HFFc6 (cell line): ENCODE data around the gene MLLT11. TPM values are rescaled to one million over a fixed set of nuclear protein-coding genes. Genes with fewer than 3 reads are reported as not detected.

Experiments
- DNase-seq: peaks from one replicate; pipeline ENCODE4 v3.0.0-alpha.2; 2018
- H3K27ac Mint-ChIP-seq: 2 replicates; pipeline ENCODE4 v1.8.0; 2020; ENCODE audit warnings: mild to moderate bottlenecking, mixed read lengths
- H3K27me3 Mint-ChIP-seq: 2 replicates; pipeline ENCODE4 v1.8.0; 2021; ENCODE audit warnings: mild to moderate bottlenecking, moderate library complexity, mixed read lengths; ENCODE audit not compliant: insufficient read depth
- H3K36me3 Mint-ChIP-seq: 2 replicates; pipeline ENCODE4 v1.8.0; 2021; ENCODE audit warnings: low read depth, mixed read lengths
- H3K4me1 Mint-ChIP-seq: 2 replicates; pipeline ENCODE4 v1.8.0; 2020; ENCODE audit warnings: low read depth, mixed read lengths
- H3K4me3 Mint-ChIP-seq: 2 replicates; pipeline ENCODE4 v1.8.0; 2020; ENCODE audit warnings: mild to moderate bottlenecking, moderate library complexity, mixed read lengths
- H3K9me3 Mint-ChIP-seq: 2 replicates; pipeline ENCODE4 v1.8.0; 2020; ENCODE audit warnings: mild to moderate bottlenecking, mixed read lengths
- total RNA-seq, 6 experiments: library from RNA; stranded (reverse); fragmentation: NEBNext Ultra II Directional; extraction: Animal tissue kit (Norgen Biotek cat#: 25700); gene quantifications; 2 replicates in 1 of 6; 3 replicates in 5 of 6; pipeline ENCODE4 v1.2.3, GENCODE V29; 2021
- TF ChIP-seq, protein P1 (sequence below): fragments of 200-600 bp; sonication (generic); IDR thresholded peaks from 2 replicates; pipeline ENCODE4 v1.5.0; 2021; ENCODE audit warnings: antibody characterized with exemption, mild to moderate bottlenecking

MLLT11 gene
- total RNA-seq, 6 experiments from 2014 or later, result 9.3 to 11.7 (median 10.8) TPM

DNA sequence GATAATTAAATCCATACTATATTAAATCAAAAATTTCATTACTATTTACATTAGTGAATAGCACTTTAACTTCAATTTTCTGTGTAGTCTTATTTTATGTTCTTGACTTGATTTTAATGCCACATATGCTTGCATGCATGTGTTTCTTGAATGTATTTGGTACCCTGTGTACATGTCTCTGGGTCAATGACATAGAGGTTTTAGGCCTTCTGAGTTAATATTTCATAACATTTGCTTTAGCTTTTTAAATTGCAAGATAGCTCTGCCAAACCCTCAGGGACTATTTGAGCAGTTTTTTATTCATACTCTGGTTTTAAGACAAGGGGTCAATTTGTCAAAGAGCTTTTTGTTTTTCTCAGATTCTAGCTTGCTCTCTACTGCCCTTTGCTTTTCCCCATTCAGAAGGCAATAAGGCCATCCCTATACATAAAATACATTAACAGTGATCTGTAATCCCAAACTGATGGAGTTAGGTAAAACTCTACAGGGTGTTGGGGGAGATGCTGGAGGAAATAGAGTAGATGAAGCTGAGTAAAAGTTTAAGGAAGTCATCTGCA is 5.0 kb downstream of the MLLT11 start:
- 0 out of 2 replicates have a peak overlapping the region, but pooled peaks have one; percentile 2 for H3K27ac Mint-ChIP-seq
- H3K9me3 Mint-ChIP-seq, result no peaks in the 10 kb centered on the region
- no peak overlapping the region for H3K4me3 Mint-ChIP-seq
- no peak for DNase-seq
- TF ChIP-seq, protein P1, sequence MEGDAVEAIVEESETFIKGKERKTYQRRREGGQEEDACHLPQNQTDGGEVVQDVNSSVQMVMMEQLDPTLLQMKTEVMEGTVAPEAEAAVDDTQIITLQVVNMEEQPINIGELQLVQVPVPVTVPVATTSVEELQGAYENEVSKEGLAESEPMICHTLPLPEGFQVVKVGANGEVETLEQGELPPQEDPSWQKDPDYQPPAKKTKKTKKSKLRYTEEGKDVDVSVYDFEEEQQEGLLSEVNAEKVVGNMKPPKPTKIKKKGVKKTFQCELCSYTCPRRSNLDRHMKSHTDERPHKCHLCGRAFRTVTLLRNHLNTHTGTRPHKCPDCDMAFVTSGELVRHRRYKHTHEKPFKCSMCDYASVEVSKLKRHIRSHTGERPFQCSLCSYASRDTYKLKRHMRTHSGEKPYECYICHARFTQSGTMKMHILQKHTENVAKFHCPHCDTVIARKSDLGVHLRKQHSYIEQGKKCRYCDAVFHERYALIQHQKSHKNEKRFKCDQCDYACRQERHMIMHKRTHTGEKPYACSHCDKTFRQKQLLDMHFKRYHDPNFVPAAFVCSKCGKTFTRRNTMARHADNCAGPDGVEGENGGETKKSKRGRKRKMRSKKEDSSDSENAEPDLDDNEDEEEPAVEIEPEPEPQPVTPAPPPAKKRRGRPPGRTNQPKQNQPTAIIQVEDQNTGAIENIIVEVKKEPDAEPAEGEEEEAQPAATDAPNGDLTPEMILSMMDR, result no peak
- H3K36me3 Mint-ChIP-seq, result peaks cover 15% of the 10 kb centered on the region
- 0 out of 2 replicates have a peak, but pooled peaks cover 2% of the 10 kb centered on the region for H3K27me3 Mint-ChIP-seq
- peaks cover 28% of the 10 kb centered on the region for H3K4me1 Mint-ChIP-seq

DNA sequence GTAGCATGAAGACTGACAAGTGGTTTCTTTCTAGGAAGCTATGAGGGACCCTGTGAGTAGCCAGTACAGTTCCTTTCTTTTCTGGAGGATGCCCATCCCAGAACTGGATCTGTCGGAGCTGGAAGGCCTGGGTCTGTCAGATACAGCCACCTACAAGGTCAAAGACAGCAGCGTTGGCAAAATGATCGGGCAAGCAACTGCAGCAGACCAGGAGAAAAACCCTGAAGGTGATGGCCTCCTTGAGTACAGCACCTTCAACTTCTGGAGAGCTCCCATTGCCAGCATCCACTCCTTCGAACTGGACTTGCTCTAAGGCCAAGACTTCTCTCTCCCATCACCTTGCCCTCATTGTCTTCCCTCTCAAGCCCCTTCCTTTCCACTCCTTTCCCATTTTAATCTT is 7.0 kb downstream of the MLLT11 start:
- Mint-ChIP-seq H3K4me1 (peaks cover 23% of the 10 kb centered on the region), H3K9me3 (no peaks in the 10 kb centered on the region), H3K4me3 (no peak overlapping the region), H3K36me3 (peaks cover 15% of the 10 kb centered on the region), H3K27me3 (peaks cover 3% of the 10 kb centered on the region), H3K27ac (peak overlapping the region; percentile 40)
- TF ChIP-seq, protein P1, result no peak
- DNase-seq, result no peak

DNA sequence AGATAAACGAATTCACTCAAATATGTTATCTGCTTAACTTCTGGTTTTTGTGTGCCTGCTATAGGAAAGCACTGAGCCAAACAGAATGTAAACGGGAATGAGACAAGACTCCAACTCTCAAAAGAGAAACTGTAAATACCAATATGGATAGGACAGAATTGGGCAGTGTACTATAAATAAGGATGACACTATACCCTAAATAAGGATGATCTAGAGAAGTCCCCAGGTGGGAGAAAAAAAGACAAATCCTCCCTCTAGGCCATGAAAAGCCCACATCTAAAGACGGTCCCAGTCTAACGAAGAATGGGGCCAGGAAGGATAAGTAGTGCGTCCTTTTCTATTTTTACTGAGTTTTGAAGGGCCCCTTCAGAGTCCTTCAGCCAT is 8.9 kb downstream of the MLLT11 start:
- DNase-seq, result no peak
- Mint-ChIP-seq H3K4me3 (peak overlapping the region; percentile 49; the same call in 1 of the 2 replicates), H3K9me3 (no peaks in the 10 kb centered on the region), H3K36me3 (peaks cover 15% of the 10 kb centered on the region), H3K27me3 (peaks cover 3% of the 10 kb centered on the region), H3K27ac (peak overlapping the region; percentile 45), H3K4me1 (peaks cover 12% of the 10 kb centered on the region)
- TF ChIP-seq, protein P1, result no peak

DNA sequence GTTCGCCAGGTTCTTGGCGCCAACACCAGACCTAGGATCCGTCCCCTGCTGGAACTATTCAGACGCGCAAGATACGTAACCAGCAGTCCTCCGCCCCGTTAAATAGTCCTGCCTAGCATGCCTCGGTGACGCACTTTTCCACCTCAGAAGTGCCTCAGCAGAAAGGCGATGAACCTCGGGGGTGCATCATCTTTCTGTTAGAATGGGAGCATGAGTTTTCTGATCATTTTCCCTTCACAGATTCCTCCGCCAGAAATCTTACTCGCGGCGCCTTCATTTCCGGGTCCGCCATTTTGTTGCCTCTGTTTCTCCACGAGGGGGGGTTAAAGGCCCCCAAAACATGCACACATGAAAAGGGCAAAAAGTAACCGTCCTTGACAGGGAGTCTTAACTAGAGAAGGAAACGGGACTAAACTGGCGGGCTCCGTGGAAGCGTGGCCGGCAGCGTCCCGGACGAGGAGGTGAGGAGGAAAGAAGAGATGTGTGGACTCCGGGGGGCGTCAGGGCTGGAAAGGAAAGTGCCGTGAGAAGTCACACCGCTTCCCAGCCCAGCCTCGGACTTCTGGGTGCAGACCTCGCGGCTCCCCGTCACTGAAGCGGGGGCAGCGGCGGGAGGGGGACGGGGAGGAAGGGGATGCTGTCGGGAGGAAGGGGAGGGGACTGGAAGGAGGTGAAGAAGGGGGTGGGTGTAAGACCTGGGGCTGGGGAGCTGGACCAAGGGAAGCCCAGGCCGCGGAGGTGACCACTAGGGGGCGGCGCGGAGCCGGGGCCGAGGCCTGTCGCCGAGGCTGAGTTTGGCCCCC is 10.5 kb downstream of the MLLT11 start, which contains the start of gene GABPB2:
Gene GABPB2 (plus strand): TSS at position 288 of the 803 bp plus-strand sequence. CDS start 17,429 bp downstream, outside the sequence.
- peak within 1 kb of the TSS; percentile 100 for H3K27ac Mint-ChIP-seq
- H3K27me3 Mint-ChIP-seq, result peaks cover 3% of the 10 kb centered on the region
- peaks cover 11% of the 10 kb centered on the region for H3K36me3 Mint-ChIP-seq
- DNase-seq, result peak; percentile 95
- H3K9me3 Mint-ChIP-seq, result no peaks in the 10 kb centered on the region
- H3K4me1 Mint-ChIP-seq, result peaks cover 12% of the 10 kb centered on the region
- TF ChIP-seq, protein P1, result peak; percentile 94
- H3K4me3 Mint-ChIP-seq, result peak within 1 kb of the TSS; percentile 97

DNA sequence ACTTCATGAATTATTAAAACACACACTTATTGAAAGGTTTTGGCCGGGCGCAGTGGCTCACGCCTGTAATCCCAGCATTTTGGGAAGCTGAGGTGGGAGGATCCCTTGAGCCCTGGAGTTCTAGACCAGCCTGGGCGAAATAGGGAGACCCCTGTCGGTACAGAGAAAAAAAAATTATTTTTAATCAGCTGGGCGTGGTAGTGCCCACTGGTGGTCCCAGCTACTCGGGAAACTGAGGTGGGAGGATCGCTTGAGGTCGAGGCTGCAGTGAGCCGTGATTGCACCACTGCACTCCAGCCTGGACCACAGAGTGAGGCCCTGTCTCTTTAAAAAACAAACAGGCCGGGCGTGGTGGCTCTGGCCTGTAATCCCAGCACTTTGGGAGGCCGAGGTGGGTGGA is 12.0 kb downstream of the MLLT11 start:
- Mint-ChIP-seq H3K4me1 (peaks cover 12% of the 10 kb centered on the region), H3K27ac (peak overlapping the region; percentile 100), H3K9me3 (no peaks in the 10 kb centered on the region), H3K4me3 (peak overlapping the region; percentile 97), H3K36me3 (peaks cover 4% of the 10 kb centered on the region), H3K27me3 (peaks cover 3% of the 10 kb centered on the region)
- no peak for DNase-seq
- TF ChIP-seq, protein P1, result peak; percentile 46; the same call in 1 of the 2 replicates
